ENCODE data around the gene EFNA4.
"Not testable (repeated sequence)": the region's sequence is repeated elsewhere in the genome, so short reads cannot be mapped to it uniquely, and the experiment has no call there.

The EFNA4 gene

DNA sequence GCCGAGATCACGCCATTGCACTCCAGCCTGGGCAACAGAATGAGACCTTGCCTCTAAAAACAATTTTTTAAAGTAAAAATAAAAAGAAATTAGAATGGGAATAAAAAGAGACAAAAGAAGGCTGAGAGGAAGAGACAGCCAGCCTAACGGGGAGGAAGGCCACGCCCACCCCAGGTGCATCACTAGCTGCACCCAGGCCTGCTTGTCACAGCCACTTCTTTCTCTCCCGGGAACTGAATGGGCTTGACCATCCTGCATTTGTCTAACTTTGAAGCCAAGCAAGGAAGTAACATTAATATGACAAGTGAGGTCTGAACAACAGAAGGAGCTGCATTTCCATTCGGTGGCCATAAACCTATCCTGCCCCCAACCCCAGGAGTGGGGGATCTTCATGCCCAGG, 43.3 kb downstream of the EFNA4 start:
- TF ChIP-seq POLR2AphosphoS5 (IDR thresholded peaks at IDR 0.05; ENCODE audit: low read depth, low read length) (no peak), POLR2A (IDR thresholded peaks at IDR 0.05; ENCODE audit: low read depth, low read length) (no peak)
- DNase-seq (ENCODE audit: insufficient read length) (no peak), FAIRE-seq (no peak)

DNA sequence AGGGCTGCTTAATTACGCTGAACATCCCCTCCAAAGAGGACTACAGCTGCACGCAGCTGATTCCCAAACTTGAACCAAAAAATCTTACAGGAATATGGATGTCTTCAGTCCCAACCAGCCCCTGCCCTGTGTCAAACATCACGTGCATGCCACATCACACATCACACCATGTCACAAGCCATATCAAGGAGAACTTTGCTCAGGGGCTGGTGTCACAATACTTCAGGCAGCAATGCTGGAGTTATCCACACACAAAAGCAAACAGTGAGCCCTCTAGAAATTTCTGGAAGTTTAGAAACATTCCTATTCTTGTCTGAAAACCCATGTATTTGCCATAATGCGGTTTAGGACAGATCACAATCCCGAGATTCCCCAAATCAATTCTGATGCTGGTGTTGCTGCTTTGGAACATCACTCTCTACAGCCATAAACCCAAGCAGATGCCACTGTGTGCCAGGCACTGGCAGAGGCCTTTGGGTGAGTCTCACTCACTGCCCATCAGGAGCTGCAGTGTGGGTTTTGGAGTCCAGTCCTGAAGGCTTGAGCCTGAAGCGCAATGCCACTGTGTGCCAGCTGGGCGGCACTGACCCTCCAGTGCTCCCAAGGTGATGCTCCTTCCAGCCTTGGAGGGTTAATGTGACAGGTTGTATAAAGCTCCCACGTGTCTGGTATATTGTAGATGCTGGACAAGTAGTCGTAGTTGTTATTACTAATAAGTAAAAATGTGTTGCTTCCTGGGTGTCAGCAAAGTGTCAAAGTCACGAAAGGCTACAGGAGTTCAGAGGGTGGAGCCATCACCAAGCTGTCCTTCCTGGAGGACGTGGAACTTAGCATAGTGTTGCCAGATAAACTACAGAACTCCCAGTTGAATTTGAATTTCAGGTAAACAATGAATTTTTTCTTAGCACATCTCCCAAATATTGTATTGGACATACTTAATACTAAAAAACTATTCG, 44.0 kb downstream of the EFNA4 start:
- no peak for TF ChIP-seq POLR2A (IDR thresholded peaks at IDR 0.05; ENCODE audit: low read depth, low read length)
- no peak for TF ChIP-seq POLR2AphosphoS5 (IDR thresholded peaks at IDR 0.05; ENCODE audit: low read depth, low read length)
- no peak for TF ChIP-seq TAF1 (IDR thresholded peaks at IDR 0.05; ENCODE audit: borderline replicate concordance, low read depth, low read length)
- FAIRE-seq (no peak), DNase-seq (ENCODE audit: insufficient read length) (no peak)

DNA sequence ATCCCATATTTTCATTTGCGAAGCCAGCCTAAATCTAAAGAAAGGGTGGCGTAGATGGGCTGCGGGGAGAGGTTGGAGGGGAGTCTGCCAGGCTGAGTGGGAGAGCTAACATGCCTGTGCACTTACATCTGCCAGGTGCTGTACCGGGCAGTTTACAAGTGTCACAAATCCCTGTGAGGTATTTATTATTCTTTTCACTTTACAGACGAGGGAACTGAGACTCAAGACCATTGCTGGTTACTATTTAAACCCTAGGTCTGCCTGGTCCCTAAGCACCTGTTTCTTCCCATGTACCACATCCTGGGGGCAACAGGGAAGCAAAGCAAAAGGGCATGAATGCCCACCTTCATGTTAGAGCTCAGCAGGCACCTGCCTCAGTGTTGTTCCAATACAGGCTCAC, 44.8 kb downstream of the EFNA4 start:
- DNase-seq (ENCODE audit: insufficient read length) (no peak), FAIRE-seq (no peak)
- TF ChIP-seq POLR2AphosphoS5 (IDR thresholded peaks at IDR 0.05; ENCODE audit: low read depth, low read length) (no peak), POLR2A (IDR thresholded peaks at IDR 0.05; ENCODE audit: low read depth, low read length) (no peak), TAF1 (IDR thresholded peaks at IDR 0.05; ENCODE audit: borderline replicate concordance, low read depth, low read length) (no peak)

DNA sequence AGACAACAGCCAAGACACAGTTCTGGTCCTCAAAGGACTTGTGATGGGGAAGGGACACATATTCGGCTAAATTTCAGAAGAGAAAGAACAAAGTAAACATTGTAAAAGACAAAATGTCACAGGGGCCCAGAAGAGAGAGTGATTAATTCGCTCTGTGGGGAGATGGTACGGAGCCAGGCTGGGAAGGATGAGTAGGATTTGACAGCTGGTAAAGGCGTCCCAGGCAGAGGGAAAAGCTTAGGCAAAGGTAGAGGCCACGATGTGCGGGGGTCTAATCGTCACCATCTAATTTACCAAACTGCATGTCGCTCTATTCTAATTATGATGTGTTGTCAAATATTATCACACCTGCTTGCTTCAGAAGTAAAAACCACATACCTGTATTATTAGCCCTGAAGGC, 46.8 kb downstream of the EFNA4 start:
- FAIRE-seq, result no peak
- no peak for DNase-seq (ENCODE audit: insufficient read length)
- TF ChIP-seq TAF1 (IDR thresholded peaks at IDR 0.05; ENCODE audit: borderline replicate concordance, low read depth, low read length) (no peak), POLR2A (IDR thresholded peaks at IDR 0.05; ENCODE audit: low read depth, low read length) (no peak), POLR2AphosphoS5 (IDR thresholded peaks at IDR 0.05; ENCODE audit: low read depth, low read length) (no peak)

DNA sequence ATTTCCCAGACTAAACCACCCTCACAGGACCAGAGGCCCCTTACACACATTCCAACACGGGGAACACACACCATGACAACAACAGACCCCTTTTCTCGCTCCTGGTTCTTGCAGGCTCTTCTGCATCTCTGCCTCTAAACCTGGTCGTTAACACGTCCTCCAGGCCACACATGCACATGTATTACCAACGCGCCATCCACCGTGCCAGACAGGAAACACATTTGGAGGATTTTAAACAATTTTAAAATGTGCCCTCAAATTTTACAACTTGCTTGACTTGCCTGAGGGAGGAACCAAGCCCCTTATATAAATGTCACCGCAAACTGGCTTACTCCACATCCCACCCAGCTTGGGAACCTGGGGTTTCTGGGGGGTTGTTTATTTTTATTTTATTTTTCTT, 47.3 kb downstream of the EFNA4 start:
- TF ChIP-seq POLR2AphosphoS5 (IDR thresholded peaks at IDR 0.05; ENCODE audit: low read depth, low read length) (no peak), TAF1 (IDR thresholded peaks at IDR 0.05; ENCODE audit: borderline replicate concordance, low read depth, low read length) (no peak), POLR2A (IDR thresholded peaks at IDR 0.05; ENCODE audit: low read depth, low read length) (no peak)
- DNase-seq (ENCODE audit: insufficient read length), result no peak
- FAIRE-seq, result no peak

DNA sequence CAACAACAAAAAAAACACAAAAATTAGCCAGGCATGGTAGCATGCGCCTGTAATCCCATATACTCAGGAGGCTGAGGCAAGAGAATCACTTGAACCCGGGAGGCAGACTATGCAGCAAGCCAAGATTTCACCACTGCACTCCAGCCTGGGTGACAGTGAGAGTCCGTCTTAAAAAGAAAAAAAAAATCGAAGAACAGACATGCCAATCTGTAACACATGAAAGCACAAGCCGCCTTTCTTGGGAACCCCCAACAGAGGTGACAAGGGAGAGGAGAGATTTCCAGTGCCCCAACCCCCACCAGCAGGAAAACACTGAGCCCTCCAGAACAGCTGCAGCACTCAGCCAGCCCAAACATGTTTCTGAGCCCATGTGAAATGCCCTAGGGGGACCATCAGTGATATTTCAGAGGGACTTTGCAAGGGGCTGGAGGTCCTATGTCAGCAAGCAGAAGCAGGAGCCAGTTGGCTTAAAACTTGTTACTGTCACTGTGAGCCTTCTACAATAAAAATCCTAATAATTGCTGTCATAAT, 50.0 kb downstream of the EFNA4 start:
- FAIRE-seq (no peak), DNase-seq (ENCODE audit: insufficient read length) (no peak)
- no peak for TF ChIP-seq POLR2AphosphoS5 (IDR thresholded peaks at IDR 0.05; ENCODE audit: low read depth, low read length)
- no peak for TF ChIP-seq TAF1 (IDR thresholded peaks at IDR 0.05; ENCODE audit: borderline replicate concordance, low read depth, low read length)
- TF ChIP-seq POLR2A (IDR thresholded peaks at IDR 0.05; ENCODE audit: low read depth, low read length), result no peak

DNA sequence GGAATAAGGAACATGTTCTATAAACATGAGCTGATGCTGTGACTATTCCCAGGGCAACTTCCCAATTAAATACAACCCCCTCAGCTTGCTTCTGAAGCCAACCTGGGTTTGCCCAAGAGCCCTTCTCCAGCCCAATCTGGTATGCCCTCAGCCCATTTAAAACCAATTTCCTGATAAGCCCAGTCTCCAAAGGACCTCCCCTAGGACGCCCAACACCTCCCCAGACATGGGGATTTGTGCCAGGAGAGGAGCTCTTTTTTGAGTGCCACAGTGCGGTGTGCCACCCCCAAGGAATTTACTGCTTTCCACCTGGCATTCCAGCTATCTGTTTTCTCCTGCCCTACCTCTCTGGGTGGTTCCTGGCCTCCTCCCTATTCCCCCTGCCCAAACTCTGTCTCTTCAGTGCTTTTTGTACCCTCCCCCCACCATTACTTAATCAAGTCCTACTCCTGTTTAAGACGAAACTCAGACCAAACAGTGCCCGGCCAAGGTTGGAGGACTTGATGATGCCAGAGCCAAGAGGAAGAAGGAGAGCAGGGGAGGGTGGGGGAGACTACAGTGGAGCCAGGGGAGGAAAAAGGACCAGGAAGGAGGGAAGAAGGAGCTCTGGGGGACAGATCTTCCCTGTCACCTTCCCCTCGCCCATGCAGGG, 52.7 kb downstream of the EFNA4 start:
- FAIRE-seq (no peak), DNase-seq (ENCODE audit: insufficient read length) (no peak)
- TF ChIP-seq TAF1 (IDR thresholded peaks at IDR 0.05; ENCODE audit: borderline replicate concordance, low read depth, low read length), result no peak
- TF ChIP-seq POLR2A (IDR thresholded peaks at IDR 0.05; ENCODE audit: low read depth, low read length), result no peak
- no peak for TF ChIP-seq POLR2AphosphoS5 (IDR thresholded peaks at IDR 0.05; ENCODE audit: low read depth, low read length)

DNA sequence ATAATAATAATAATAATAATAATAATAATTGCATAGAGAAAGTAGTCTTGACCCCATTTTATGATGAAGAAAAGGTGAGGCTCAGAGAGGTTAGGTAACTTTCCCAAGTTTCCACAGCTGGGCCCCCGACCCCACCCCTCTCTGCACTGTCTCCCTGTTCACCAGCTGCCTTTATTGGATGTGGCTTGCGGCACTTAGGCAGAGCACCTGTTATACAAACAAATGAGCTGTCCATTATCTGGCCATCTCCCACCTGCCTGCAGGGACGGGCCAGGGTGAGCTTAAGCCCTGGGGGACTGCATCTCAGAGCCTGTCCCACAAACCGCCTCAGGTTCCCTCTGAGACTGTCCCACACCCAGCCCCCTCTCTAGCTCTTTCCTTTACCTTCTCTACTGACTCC, 54.1 kb downstream of the EFNA4 start:
- TF ChIP-seq TAF1 (IDR thresholded peaks at IDR 0.05; ENCODE audit: borderline replicate concordance, low read depth, low read length) (no peak), POLR2AphosphoS5 (IDR thresholded peaks at IDR 0.05; ENCODE audit: low read depth, low read length) (no peak), POLR2A (IDR thresholded peaks at IDR 0.05; ENCODE audit: low read depth, low read length) (no peak)
- DNase-seq (ENCODE audit: insufficient read length) (no peak), FAIRE-seq (no peak)

DNA sequence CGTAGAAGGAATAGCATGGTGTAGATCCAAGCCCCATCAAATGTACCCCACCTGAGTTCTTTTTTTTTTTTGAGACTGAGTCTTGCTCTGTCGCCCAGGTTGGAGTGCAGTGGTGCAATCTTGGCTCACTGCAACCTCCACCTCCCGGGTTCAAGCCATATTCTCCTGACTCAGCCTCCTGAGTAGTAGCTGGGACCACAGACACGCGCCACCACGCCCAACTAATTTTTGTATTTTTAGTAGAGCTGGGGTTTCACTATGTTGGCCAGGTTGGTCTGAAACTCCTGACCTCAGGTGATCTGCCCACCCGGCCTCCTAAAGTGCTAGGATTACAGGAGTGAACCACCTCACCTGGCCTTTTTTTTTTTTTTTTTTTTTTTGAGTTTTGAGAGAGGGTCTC, 54.5 kb downstream of the EFNA4 start:
- not testable (repeated sequence) for FAIRE-seq; DNase-seq (ENCODE audit: insufficient read length)
